HEK293 (cell line): Measurements from ENCODE around the gene DHCR7.

Experiments
- CTCF ChIA-PET: fragments of 350-600 bp; formaldehyde crosslinking; extraction: SDS; loops from one replicate; lab custom pipeline; 2021; ENCODE audit warnings: antibody characterized with exemption; lab: Yijun Ruan, JAX
- POLR2A ChIA-PET: fragments of 300-600 bp; formaldehyde crosslinking; extraction: SDS; loops from one replicate; lab custom pipeline; 2020; ENCODE audit warnings: antibody characterized with exemption, inconsistent platforms; lab: Yijun Ruan, JAX
- H3K27ac ChIP-seq: fragments of 200-500 bp; sonication (Bioruptor generic); 2 replicates; pipeline ENCODE4 v1.5.1; 2014; ENCODE audit warnings: low read depth, low read length, control low read depth, inconsistent platforms; ENCODE audit errors: extremely low read depth
- H3K36me3 ChIP-seq, 2 experiments: fragments of 200-500 bp in 1 of 2; sonication (Bioruptor generic) in 1 of 2; 1 replicate in 1 of 2; 2 replicates in 1 of 2; pipeline ENCODE4 v1.5.1; 2014 to 2017; ENCODE audit warnings: inconsistent platforms in 2 of 2, low read length in 2 of 2; ENCODE audit not compliant: control insufficient read depth in 2 of 2, insufficient read depth in 1 of 2
- H3K4me1 ChIP-seq: fragments of 200-500 bp; sonication (Bioruptor generic); 2 replicates; pipeline ENCODE4 v1.5.1; 2014; ENCODE audit warnings: mild to moderate bottlenecking, low read length, inconsistent platforms; ENCODE audit not compliant: control insufficient read depth, insufficient read depth
- H3K4me3 ChIP-seq: 2 replicates; pipeline ENCODE4 v1.5.1; 2011; ENCODE audit warnings: low read depth, mild to moderate bottlenecking, control low read depth, low read length, moderate library complexity
- H3K9me3 ChIP-seq: fragments of 200-500 bp; sonication (Bioruptor generic); 2 replicates; pipeline ENCODE4 v1.5.1; 2014; ENCODE audit warnings: low read depth, low read length, inconsistent platforms; ENCODE audit not compliant: control insufficient read depth, insufficient read depth
- BCL11A ChIP-seq: fragments of 450-650 bp; formaldehyde crosslinking; IDR thresholded peaks from 2 replicates; pipeline ENCODE4 v1.5.1; 2016; ENCODE audit warnings: low read depth, missing biosample characterization, missing genetic modification characterization
- GLI2 ChIP-seq: fragments of 450-650 bp; formaldehyde crosslinking; IDR thresholded peaks from 2 replicates; pipeline ENCODE4; 2017; ENCODE audit warnings: missing biosample characterization, missing genetic modification characterization, low read depth, borderline replicate concordance
- HOXC10 ChIP-seq: sonication (generic); formaldehyde crosslinking; IDR thresholded peaks from 2 replicates; pipeline ENCODE4 v1.8.1; 2023; ENCODE audit warnings: mild to moderate bottlenecking, missing genetic modification reagents
- OVOL3 ChIP-seq: fragments of 450-650 bp; formaldehyde crosslinking; IDR thresholded peaks from 2 replicates; pipeline ENCODE4 v1.5.1; 2016; ENCODE audit warnings: missing biosample characterization, missing genetic modification characterization
- SALL2 ChIP-seq: fragments of 450-650 bp; formaldehyde crosslinking; IDR thresholded peaks from 2 replicates; pipeline ENCODE4 v1.5.0; 2017; ENCODE audit warnings: missing biosample characterization, mild to moderate bottlenecking, missing genetic modification characterization, borderline replicate concordance
- ZBTB1 ChIP-seq: fragments of 450-650 bp; formaldehyde crosslinking; IDR thresholded peaks from 2 replicates; pipeline ENCODE4 v1.5.1; 2016; ENCODE audit warnings: missing biosample characterization, missing genetic modification characterization
- ZFHX2 ChIP-seq: fragments of 450-650 bp; formaldehyde crosslinking; conservative IDR thresholded peaks from 2 replicates; pipeline ENCODE4 v1.5.1; 2016; ENCODE audit warnings: missing biosample characterization, missing genetic modification characterization
- ZFP3 ChIP-seq: fragments of 450-650 bp; formaldehyde crosslinking; IDR thresholded peaks from 2 replicates; pipeline ENCODE4 v1.5.1; 2016; ENCODE audit warnings: low read depth, missing biosample characterization, missing genetic modification characterization
- ZNF341 ChIP-seq: fragments of 450-650 bp; formaldehyde crosslinking; IDR thresholded peaks from 2 replicates; pipeline ENCODE4; 2016; ENCODE audit warnings: low read depth, missing biosample characterization, missing genetic modification characterization
- ZNF404 ChIP-seq: fragments of 450-650 bp; formaldehyde crosslinking; IDR thresholded peaks from 2 replicates; pipeline ENCODE4 v1.5.1; 2017; ENCODE audit warnings: missing biosample characterization, missing genetic modification characterization
- ZNF510 ChIP-seq: fragments of 450-650 bp; formaldehyde crosslinking; IDR thresholded peaks from 2 replicates; pipeline ENCODE4 v1.5.1; 2018; ENCODE audit warnings: mild to moderate bottlenecking, missing genetic modification characterization, missing biosample characterization; ENCODE audit not compliant: insufficient replicate concordance
- ZNF624 ChIP-seq: fragments of 450-650 bp; formaldehyde crosslinking; IDR thresholded peaks from 2 replicates; pipeline ENCODE4 v1.5.1; 2017; ENCODE audit warnings: missing biosample characterization, missing genetic modification characterization
- ZNF677 ChIP-seq: fragments of 450-650 bp; IDR thresholded peaks from 2 replicates; pipeline ENCODE4 v1.5.0; 2018; ENCODE audit warnings: missing biosample characterization, mild to moderate bottlenecking, missing genetic modification characterization, moderate library complexity
- ZNF768 ChIP-seq: fragments of 450-650 bp; formaldehyde crosslinking; IDR thresholded peaks from 2 replicates; pipeline ENCODE4 v1.5.1; 2018; ENCODE audit warnings: missing biosample characterization, mild to moderate bottlenecking, missing genetic modification characterization
- ZNF785 ChIP-seq: fragments of 450-650 bp; formaldehyde crosslinking; IDR thresholded peaks from 2 replicates; pipeline ENCODE4 v1.5.1; 2016; ENCODE audit warnings: missing biosample characterization, missing genetic modification characterization
- ZSCAN30 ChIP-seq: fragments of 450-650 bp; IDR thresholded peaks from 2 replicates; pipeline ENCODE4 v1.5.1; 2018; ENCODE audit warnings: missing biosample characterization, mild to moderate bottlenecking, missing genetic modification characterization, moderate library complexity
- ZXDB ChIP-seq: fragments of 450-650 bp; formaldehyde crosslinking; IDR thresholded peaks from 2 replicates; pipeline ENCODE4 v1.5.1; 2016; ENCODE audit warnings: missing biosample characterization, missing genetic modification characterization
- TF ChIP-seq, protein P1 (sequence below): fragments of 450-650 bp; formaldehyde crosslinking; IDR thresholded peaks from 2 replicates; pipeline ENCODE4 v1.5.1; 2016; ENCODE audit warnings: missing biosample characterization, missing genetic modification characterization
- TF ChIP-seq, protein P2 (sequence below): fragments of 450-650 bp; formaldehyde crosslinking; conservative IDR thresholded peaks from 2 replicates; pipeline ENCODE4 v1.5.1; 2016; ENCODE audit warnings: low read depth, missing biosample characterization, missing genetic modification characterization
- TF ChIP-seq, protein P3 (sequence below): fragments of 450-650 bp; IDR thresholded peaks from 2 replicates; pipeline ENCODE4 v1.5.1; 2018; ENCODE audit warnings: missing biosample characterization, mild to moderate bottlenecking, missing genetic modification characterization

Gene DHCR7

DNA sequence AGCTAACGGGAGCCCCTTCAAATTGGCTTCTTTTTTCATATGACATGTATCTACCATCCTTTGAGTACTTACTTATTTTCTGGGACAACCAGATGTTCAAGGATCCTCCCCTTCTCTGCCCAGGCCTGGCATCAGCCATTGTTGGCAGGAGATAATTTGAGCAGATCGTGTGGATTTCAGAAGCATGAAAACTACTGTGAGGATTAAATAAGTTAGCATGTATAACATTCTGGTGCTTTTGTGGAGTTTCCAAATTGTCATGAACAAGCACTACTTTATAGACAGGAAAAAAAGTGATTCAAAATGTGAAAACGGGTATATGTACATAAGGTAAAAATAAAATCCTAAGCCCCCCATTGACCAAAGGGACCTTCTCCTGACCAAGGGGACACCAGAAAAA lies 2.7 kb upstream of the DHCR7 start (continued):
- TF ChIP-seq ZNF510 (tag by site-specific recombination), result no peak
- no peak for TF ChIP-seq OVOL3 (tag by site-specific recombination)
- no peak for TF ChIP-seq ZNF768 (tag by site-specific recombination)
- TF ChIP-seq SALL2 (tag by site-specific recombination), result no peak
- no peak for TF ChIP-seq ZFP3
- TF ChIP-seq ZNF677 (tag by site-specific recombination), result no peak
- TF ChIP-seq ZSCAN30 (tag by site-specific recombination), result no peak
- no peak for TF ChIP-seq ZNF785 (tag by site-specific recombination)

DNA sequence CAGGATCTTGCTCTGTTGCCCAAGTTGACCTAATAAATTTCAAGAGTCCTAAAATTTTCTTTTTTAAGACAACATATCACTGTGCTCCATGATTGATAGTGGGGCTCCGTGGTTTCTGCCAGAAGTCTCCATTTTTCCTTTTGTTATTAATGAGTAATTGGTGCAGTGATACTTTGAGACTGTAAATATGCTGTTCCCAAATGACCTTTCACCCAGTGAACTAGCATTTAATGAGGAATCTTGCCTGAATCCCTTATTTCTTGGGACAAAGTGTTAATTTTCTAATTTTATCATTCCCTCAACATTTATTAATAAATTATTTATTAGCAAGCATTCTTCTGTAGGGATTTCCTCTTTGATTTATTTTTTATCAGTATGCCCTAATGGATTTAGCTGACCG lies 2.3 kb upstream of the DHCR7 start:
- POLR2A ChIA-PET, result no interaction called here
- Histone ChIP-seq H3K4me1 (0 out of 2 replicates have a peak, but pooled peaks cover 3% of the 10 kb centered on the region), H3K36me3 (peaks cover 0 to 27% of the 10 kb centered on the region in 2 experiments; a peak in 2 of 3 replicates), H3K4me3 (no peak overlapping the region), H3K9me3 (no peaks in the 10 kb centered on the region), H3K27ac (no peak overlapping the region)
- TF ChIP-seq ZNF785 (tag by site-specific recombination), result no peak
- no peak for TF ChIP-seq ZFHX2 (tag by site-specific recombination)
- TF ChIP-seq, protein P1, sequence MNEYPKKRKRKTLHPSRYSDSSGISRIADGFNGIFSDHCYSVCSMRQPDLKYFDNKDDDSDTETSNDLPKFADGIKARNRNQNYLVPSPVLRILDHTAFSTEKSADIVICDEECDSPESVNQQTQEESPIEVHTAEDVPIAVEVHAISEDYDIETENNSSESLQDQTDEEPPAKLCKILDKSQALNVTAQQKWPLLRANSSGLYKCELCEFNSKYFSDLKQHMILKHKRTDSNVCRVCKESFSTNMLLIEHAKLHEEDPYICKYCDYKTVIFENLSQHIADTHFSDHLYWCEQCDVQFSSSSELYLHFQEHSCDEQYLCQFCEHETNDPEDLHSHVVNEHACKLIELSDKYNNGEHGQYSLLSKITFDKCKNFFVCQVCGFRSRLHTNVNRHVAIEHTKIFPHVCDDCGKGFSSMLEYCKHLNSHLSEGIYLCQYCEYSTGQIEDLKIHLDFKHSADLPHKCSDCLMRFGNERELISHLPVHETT (tag by site-specific recombination), result no peak
- TF ChIP-seq ZBTB1, result no peak
- TF ChIP-seq, protein P2, sequence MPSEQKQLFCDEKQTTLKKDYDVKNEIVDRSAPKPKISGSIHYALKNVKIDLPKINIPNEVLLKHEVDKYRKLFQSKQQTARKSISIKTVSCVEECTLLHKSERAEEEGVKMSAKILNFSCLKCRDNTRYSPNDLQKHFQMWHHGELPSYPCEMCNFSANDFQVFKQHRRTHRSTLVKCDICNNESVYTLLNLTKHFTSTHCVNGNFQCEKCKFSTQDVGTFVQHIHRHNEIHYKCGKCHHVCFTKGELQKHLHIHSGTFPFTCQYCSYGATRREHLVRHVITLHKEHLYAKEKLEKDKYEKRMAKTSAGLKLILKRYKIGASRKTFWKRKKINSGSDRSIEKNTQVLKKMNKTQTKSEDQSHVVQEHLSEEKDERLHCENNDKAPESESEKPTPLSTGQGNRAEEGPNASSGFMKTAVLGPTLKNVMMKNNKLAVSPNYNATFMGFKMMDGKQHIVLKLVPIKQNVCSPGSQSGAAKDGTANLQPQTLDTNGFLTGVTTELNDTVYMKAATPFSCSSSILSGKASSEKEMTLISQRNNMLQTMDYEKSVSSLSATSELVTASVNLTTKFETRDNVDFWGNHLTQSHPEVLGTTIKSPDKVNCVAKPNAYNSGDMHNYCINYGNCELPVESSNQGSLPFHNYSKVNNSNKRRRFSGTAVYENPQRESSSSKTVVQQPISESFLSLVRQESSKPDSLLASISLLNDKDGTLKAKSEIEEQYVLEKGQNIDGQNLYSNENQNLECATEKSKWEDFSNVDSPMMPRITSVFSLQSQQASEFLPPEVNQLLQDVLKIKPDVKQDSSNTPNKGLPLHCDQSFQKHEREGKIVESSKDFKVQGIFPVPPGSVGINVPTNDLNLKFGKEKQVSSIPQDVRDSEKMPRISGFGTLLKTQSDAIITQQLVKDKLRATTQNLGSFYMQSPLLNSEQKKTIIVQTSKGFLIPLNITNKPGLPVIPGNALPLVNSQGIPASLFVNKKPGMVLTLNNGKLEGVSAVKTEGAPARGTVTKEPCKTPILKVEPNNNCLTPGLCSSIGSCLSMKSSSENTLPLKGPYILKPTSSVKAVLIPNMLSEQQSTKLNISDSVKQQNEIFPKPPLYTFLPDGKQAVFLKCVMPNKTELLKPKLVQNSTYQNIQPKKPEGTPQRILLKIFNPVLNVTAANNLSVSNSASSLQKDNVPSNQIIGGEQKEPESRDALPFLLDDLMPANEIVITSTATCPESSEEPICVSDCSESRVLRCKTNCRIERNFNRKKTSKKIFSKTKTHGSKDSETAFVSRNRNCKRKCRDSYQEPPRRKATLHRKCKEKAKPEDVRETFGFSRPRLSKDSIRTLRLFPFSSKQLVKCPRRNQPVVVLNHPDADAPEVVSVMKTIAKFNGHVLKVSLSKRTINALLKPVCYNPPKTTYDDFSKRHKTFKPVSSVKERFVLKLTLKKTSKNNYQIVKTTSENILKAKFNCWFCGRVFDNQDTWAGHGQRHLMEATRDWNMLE, result no peak
- no peak for TF ChIP-seq ZXDB
- TF ChIP-seq ZNF404 (tag by site-specific recombination), result no peak
- TF ChIP-seq HOXC10 (CRISPR knock-in tag), result no peak
- TF ChIP-seq ZNF341 (tag by site-specific recombination), result no peak
- TF ChIP-seq GLI2 (tag by site-specific recombination), result no peak
- TF ChIP-seq, protein P3, sequence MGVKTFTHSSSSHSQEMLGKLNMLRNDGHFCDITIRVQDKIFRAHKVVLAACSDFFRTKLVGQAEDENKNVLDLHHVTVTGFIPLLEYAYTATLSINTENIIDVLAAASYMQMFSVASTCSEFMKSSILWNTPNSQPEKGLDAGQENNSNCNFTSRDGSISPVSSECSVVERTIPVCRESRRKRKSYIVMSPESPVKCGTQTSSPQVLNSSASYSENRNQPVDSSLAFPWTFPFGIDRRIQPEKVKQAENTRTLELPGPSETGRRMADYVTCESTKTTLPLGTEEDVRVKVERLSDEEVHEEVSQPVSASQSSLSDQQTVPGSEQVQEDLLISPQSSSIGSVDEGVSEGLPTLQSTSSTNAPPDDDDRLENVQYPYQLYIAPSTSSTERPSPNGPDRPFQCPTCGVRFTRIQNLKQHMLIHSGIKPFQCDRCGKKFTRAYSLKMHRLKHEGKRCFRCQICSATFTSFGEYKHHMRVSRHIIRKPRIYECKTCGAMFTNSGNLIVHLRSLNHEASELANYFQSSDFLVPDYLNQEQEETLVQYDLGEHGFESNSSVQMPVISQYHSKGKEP (tag by site-specific recombination), result no peak
- TF ChIP-seq ZNF624 (tag by site-specific recombination), result no peak
- TF ChIP-seq BCL11A, result no peak
- CTCF ChIA-PET, result no interaction called here
